AG09309 (cell line): ENCODE data around the gene CABCOCO1.

Source experiments
- DNase-seq: peaks from one replicate; pipeline ENCODE4 v3.0.0-alpha.2; 2010; ENCODE audit warnings: low read depth
- H3K4me3 ChIP-seq: 2 replicates; pipeline ENCODE4 v1.5.1; 2011; ENCODE audit warnings: mild to moderate bottlenecking, low read depth, low read length, moderate library complexity; ENCODE audit not compliant: control insufficient read depth
- TF ChIP-seq, protein P1 (sequence below): IDR thresholded peaks from 2 replicates; pipeline ENCODE4 v1.5.1; 2011; ENCODE audit warnings: mild to moderate bottlenecking, low read depth, low read length, inconsistent platforms; ENCODE audit not compliant: insufficient read depth, control insufficient read depth; ENCODE audit errors: missing control alignments

Gene CABCOCO1, protein sequence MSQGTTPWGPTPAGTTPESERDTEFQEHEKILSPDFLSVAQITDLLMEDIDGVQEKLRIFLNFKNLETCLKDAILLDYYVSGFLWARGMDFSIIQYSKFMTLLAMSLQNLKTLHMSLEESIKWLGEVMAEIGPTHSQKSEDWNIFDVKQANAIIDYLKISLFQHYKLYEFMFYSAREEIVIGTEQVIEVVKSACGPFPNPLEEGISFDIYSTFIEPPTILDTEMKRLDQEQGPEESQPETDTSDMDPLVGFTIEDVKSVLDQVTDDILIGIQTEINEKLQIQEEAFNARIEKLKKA

DNA sequence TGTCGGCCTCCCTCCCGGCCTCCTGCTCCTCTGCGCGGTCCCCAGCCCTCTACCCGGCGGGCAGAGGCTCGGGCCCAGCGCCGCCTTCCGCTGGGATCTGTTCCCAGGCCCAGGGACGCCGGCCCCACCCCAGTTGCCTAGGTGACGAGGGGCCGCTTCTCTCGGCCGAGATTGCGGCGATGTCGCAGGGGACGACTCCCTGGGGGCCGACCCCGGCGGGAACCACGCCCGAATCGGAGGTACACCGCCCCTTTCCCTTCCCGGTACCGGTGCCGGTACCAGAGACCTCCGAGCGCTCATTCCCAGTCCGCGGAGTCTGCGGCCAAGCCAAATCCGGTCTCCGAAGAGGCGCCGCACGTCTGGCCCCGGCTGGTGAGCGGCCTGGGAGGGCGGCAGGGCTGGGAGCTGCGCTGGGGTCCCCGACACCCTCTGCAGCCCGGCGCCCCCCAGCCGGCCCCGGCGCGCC, at the start of gene CABCOCO1:
TSS of gene CABCOCO1 (plus strand) at position 136 of the 466 bp plus-strand sequence. CDS start at position 180, 44 bp downstream.
- H3K4me3 ChIP-seq, result peak within 1 kb of the TSS; percentile 92
- TF ChIP-seq, protein P1, sequence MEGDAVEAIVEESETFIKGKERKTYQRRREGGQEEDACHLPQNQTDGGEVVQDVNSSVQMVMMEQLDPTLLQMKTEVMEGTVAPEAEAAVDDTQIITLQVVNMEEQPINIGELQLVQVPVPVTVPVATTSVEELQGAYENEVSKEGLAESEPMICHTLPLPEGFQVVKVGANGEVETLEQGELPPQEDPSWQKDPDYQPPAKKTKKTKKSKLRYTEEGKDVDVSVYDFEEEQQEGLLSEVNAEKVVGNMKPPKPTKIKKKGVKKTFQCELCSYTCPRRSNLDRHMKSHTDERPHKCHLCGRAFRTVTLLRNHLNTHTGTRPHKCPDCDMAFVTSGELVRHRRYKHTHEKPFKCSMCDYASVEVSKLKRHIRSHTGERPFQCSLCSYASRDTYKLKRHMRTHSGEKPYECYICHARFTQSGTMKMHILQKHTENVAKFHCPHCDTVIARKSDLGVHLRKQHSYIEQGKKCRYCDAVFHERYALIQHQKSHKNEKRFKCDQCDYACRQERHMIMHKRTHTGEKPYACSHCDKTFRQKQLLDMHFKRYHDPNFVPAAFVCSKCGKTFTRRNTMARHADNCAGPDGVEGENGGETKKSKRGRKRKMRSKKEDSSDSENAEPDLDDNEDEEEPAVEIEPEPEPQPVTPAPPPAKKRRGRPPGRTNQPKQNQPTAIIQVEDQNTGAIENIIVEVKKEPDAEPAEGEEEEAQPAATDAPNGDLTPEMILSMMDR, result peak; percentile 35
- no peak for DNase-seq

DNA sequence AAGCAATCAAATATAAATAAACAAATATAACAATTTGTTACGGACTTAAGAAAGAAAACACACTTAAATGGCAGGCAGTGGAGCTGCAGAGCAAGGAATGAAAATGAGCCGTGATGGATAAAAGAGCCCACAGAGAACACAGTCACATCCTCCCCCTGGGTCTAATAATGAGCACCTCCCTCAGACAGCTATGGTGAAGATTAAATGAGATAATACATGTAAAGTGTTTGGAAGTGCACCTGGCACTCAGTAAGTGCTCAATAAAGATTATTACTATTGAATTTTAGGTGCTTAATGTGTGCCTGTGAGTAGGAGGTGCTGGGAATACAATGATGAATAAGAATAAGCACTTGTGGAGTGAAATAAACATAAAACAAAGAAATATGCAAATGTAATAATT, 49.1 kb upstream of the CABCOCO1 start:
- TF ChIP-seq, protein P1, result no peak
- H3K4me3 ChIP-seq, result no peak overlapping the region

DNA sequence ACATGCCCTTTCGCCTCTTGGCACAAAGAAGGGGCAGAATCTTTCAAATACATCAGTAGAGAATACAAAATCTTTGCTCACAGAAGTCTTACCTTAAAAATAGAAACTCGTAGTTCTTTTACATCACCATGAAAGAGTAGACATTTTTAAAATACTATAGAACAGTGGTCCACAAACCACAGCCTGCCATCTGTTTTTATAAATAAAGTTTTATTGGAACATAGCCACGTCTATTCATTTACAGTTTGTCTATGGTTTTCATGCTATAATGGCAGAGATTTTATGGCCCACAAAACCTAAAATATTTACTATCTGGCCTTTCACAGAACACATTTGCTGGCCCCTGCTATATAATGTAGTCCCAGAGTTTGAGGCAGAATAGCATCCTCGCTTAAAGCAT, 46.1 kb upstream of the CABCOCO1 start:
- no peak overlapping the region for H3K4me3 ChIP-seq
- DNase-seq, result no peak
- TF ChIP-seq, protein P1, result no peak

More for the DNA sequence above, 49.1 kb upstream of the CABCOCO1 start:
- DNase-seq, result no peak

DNA sequence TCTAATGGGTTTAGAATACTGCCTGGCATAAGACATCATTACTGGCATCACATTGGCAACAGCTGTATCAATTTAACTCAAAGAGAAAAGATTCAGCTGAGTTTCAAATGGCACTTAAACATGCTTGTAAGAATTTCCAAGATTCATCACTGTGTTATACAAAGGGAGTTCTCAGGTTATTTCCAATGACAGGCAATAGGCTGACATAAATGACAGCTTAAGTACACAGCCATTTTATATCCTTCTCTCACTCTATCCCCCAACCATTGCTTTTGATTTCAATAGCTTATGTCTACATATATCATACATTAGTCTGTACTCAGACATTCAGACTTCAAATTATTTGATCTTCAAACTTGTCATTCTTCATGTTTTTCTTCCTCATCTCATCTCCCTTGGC, 45.5 kb upstream of the CABCOCO1 start:
- TF ChIP-seq, protein P1, result no peak
- DNase-seq, result no peak
- no peak overlapping the region for H3K4me3 ChIP-seq

DNA sequence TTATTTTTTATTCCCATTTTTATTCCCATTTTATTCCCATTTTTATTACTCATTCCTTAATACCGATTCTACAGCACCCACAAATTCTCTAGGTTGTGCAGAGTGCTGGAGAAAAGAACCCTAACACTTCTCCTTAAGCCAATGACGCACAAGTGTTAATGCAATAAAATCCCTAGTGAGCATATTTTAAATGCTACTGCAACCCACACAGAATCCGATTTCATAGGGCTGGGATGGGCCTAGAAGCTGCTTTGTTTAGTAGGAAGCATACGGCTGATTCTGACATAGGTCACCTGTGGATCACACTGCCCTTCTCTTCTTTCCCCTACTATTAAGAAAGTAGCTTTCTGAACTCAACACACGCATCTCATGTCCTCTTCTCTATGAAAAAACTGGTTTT, 45.1 kb upstream of the CABCOCO1 start:
- TF ChIP-seq, protein P1, result no peak
- no peak for DNase-seq
- no peak overlapping the region for H3K4me3 ChIP-seq

DNA sequence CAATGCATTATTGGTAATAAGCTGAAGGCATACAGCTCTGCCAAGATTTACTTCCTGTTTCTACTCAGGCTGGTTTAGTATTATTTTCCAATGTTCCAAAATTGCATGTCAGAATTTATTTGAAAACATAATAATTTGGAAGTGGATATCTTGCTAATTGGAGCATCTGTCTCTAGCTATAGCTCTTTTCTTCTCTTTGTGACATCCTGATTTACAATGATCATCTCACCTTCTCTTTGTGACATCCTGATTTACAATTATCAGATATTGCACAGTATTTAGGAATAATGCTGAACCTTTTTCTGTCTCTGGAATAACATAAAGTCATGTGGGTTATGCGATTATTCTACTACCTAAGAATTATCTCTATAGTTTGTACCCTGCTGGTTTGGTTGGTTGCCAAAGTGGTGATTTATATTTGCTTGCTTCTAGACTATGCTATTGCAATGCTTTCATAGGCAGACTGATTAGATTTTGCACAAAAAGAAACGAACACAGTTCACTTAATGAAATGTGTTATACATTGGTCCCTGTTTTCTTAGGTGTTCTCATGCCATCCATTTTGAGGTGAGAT, 44.3 kb upstream of the CABCOCO1 start:
- H3K4me3 ChIP-seq, result no peak overlapping the region
- TF ChIP-seq, protein P1, result no peak
- DNase-seq, result no peak
